ENCODE data around the gene SLC8A1.

- no peak for TF ChIP-seq EZH2phosphoT487 (IDR thresholded peaks at IDR 0.05)
- no peak for TF ChIP-seq CTCF (IDR thresholded peaks at IDR 0.05)
These were observed 351.2 kb downstream of the SLC8A1 start for GRCh38 chr2:40100676-40101075.

Data from neural progenitor cell (in vitro differentiated cells).